ENCODE data around the gene SGPP2.

Gene SGPP2

DNA sequence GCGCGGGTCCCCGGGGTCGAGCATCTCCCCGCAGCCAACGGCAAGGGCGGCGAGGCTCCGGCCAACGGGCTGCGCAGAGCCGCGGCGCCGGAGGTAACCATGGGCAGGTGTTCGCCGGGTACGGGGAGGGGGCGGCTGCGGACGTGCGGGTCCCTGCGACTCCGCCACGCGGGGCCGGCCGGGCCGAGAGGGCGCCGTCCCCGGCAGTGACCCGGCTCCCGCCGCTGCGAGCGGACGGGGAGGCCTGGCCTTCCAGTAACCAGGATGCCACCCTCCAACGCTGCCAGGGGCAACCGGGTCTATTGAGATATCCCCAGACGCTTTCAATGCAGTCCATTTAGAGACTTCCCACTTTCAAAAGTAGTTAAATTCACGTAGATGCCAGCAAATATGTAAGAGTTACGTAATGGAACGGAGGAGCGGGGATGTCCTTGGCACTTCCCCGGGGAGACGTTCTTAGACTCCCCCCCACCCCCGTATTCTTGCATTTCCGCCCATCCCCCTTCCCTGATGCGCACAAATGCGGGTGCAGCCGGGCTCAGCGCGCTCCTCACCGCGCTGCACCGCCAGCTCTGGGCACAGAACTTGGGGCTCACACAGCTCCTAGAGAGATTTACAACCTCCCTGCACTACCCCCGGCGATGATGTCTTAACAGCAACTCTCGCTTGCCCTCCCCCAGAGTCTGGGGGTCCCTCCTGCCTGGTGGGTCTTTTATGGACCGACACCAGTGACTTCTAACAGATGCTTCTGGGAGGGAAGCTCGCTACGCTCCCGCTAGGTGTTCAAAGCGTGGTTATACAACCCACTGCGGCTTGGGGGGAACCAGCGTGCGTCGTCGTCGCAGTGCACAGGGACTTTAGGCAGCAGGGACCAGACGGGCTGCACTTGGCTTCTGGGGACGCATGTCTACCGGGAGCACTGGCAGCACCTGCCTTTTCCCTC, 657 bp downstream of the SGPP2 start:
- ChIA-PET POLR2A (interaction anchor here (0.7 to 1.0 kb wide), 3 partner anchors 107 to 1315 kb away, joined by 3 to 5 read pairs (median 4); no protein-coding TSS in a partner anchor), CTCF (interaction anchor here (0.7 kb wide), 1 partner anchor 333 kb away, joined by 3 read pairs; no protein-coding TSS in a partner anchor)
- peak overlapping the region; percentile 93; the same call in 1 of the 2 replicates for H3K27ac ChIP-seq (ENCODE audit: extremely low read depth, low read depth, low read length)
- no peaks in the 10 kb centered on the region for H3K36me3 ChIP-seq (ENCODE audit: control insufficient read depth in 2 of 2, insufficient read depth in 1 of 2, low read length in 2 of 2)
- H3K4me3 ChIP-seq (ENCODE audit: low read depth, low read length): peak overlapping the region; percentile 58
- H3K9me3 ChIP-seq (ENCODE audit: control insufficient read depth, insufficient read depth, low read depth, low read length): no peaks in the 10 kb centered on the region
- H3K4me1 ChIP-seq (ENCODE audit: control insufficient read depth, insufficient read depth, low read length): peaks cover 30% of the 10 kb centered on the region
- TF ChIP-seq ZNF223 (tag by site-specific recombination; IDR thresholded peaks at IDR 0.05) (no peak), BCL11A (tag by site-specific recombination; IDR thresholded peaks at IDR 0.05; ENCODE audit: low read depth) (no peak), ZNF426 (tag by site-specific recombination; IDR thresholded peaks at IDR 0.05) (no peak), ZIC2 (tag by site-specific recombination; IDR thresholded peaks at IDR 0.05) (peak; percentile 66), ZXDB (tag by site-specific recombination; IDR thresholded peaks at IDR 0.05) (0 out of 2 replicates have a peak, but pooled peaks have one; percentile 17), SCRT1 (tag by site-specific recombination; IDR thresholded peaks at IDR 0.05; ENCODE audit: borderline replicate concordance) (no peak), ZNF571 (tag by site-specific recombination; IDR thresholded peaks at IDR 0.05) (no peak), PRDM4 (tag by site-specific recombination; IDR thresholded peaks at IDR 0.05) (no peak), ZNF510 (tag by site-specific recombination; IDR thresholded peaks at IDR 0.05; ENCODE audit: insufficient replicate concordance) (no peak), KLF1 (tag by site-specific recombination; IDR thresholded peaks at IDR 0.05) (no peak), ZNF211 (tag by site-specific recombination; IDR thresholded peaks at IDR 0.05; ENCODE audit: low read depth) (no peak), ZNF670 (tag by site-specific recombination; IDR thresholded peaks at IDR 0.05; ENCODE audit: low read depth) (no peak), MYNN (tag by site-specific recombination; IDR thresholded peaks at IDR 0.05; ENCODE audit: borderline replicate concordance) (no peak), ZBTB10 (tag by site-specific recombination; IDR thresholded peaks at IDR 0.05) (0 out of 2 replicates have a peak, but pooled peaks have one; percentile 20), ZNF175 (tag by site-specific recombination; IDR thresholded peaks at IDR 0.05) (no peak), KLF16 (tag by site-specific recombination; IDR thresholded peaks at IDR 0.05) (no peak), ZNF76 (tag by site-specific recombination; IDR thresholded peaks at IDR 0.05; ENCODE audit: borderline replicate concordance, low read depth) (no peak), ZNF157 (tag by site-specific recombination; IDR thresholded peaks at IDR 0.05) (no peak), ZBTB20 (tag by site-specific recombination; IDR thresholded peaks at IDR 0.05) (0 out of 2 replicates have a peak, but pooled peaks have one; percentile 49), ZBTB17 (tag by site-specific recombination; IDR thresholded peaks at IDR 0.05) (no peak), ZNF248 (tag by site-specific recombination; IDR thresholded peaks at IDR 0.05) (no peak), ZNF391 (tag by site-specific recombination; IDR thresholded peaks at IDR 0.05; ENCODE audit: borderline replicate concordance, low read depth) (no peak)
- TF ChIP-seq, protein P1, sequence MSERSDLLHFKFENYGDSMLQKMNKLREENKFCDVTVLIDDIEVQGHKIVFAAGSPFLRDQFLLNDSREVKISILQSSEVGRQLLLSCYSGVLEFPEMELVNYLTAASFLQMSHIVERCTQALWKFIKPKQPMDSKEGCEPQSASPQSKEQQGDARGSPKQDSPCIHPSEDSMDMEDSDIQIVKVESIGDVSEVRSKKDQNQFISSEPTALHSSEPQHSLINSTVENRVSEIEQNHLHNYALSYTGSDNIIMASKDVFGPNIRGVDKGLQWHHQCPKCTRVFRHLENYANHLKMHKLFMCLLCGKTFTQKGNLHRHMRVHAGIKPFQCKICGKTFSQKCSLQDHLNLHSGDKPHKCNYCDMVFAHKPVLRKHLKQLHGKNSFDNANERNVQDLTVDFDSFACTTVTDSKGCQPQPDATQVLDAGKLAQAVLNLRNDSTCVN (tag by site-specific recombination; optimal IDR thresholded peaks at IDR 0.05): peak; percentile 40
- TF ChIP-seq, protein P2, sequence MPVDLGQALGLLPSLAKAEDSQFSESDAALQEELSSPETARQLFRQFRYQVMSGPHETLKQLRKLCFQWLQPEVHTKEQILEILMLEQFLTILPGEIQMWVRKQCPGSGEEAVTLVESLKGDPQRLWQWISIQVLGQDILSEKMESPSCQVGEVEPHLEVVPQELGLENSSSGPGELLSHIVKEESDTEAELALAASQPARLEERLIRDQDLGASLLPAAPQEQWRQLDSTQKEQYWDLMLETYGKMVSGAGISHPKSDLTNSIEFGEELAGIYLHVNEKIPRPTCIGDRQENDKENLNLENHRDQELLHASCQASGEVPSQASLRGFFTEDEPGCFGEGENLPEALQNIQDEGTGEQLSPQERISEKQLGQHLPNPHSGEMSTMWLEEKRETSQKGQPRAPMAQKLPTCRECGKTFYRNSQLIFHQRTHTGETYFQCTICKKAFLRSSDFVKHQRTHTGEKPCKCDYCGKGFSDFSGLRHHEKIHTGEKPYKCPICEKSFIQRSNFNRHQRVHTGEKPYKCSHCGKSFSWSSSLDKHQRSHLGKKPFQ (tag by site-specific recombination; IDR thresholded peaks at IDR 0.05): no peak
- TF ChIP-seq, protein P3, sequence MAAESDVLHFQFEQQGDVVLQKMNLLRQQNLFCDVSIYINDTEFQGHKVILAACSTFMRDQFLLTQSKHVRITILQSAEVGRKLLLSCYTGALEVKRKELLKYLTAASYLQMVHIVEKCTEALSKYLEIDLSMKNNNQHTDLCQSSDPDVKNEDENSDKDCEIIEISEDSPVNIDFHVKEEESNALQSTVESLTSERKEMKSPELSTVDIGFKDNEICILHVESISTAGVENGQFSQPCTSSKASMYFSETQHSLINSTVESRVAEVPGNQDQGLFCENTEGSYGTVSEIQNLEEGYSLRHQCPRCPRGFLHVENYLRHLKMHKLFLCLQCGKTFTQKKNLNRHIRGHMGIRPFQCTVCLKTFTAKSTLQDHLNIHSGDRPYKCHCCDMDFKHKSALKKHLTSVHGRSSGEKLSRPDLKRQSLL (tag by site-specific recombination; IDR thresholded peaks at IDR 0.05): no peak
- TF ChIP-seq, protein P4, sequence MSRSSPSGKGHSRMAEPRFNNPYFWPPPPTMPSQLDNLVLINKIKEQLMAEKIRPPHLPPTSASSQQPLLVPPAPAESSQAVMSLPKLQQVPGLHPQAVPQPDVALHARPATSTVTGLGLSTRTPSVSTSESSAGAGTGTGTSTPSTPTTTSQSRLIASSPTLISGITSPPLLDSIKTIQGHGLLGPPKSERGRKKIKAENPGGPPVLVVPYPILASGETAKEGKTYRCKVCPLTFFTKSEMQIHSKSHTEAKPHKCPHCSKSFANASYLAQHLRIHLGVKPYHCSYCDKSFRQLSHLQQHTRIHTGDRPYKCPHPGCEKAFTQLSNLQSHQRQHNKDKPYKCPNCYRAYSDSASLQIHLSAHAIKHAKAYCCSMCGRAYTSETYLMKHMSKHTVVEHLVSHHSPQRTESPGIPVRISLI (tag by site-specific recombination; IDR thresholded peaks at IDR 0.05): no peak
